GM18498 (cell line): Measurements from ENCODE around the gene DNAH9.

Source experiments
- ATAC-seq: cut with Tn5 transposase; IDR thresholded peaks from one replicate; pipeline ENCODE4 v1.9.1; 2021; ENCODE audit warnings: mild to moderate bottlenecking, moderate library complexity; ENCODE audit not compliant: unreplicated experiment

The DNAH9 gene

GRCh38 chr17:11744696-11745095 is 146.4 kb downstream of the DNAH9 start:
- ATAC-seq: no peak

GRCh38 chr17:11747441-11747840 is 149.2 kb downstream of the DNAH9 start:
- ATAC-seq: no peak

DNA sequence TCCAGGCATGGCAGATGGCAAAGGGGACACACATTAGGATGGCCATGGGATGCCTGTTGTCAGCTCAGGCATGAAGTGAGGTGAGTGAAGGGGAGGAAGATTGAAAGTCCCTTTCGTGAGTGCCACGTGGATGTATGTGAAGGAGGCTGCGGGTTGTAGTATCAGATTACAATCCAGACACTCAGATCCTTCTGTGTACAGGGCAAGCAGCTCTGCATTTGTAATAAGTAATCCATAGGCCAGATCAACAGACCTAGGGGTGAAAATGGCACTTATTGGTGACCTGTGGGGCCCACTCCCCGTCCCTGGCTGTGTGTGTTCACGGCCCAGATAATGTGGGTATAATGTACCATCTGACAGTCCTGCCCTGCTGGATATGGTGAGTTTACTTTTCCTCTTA is 159.5 kb downstream of the DNAH9 start:
- no peak for ATAC-seq

DNA sequence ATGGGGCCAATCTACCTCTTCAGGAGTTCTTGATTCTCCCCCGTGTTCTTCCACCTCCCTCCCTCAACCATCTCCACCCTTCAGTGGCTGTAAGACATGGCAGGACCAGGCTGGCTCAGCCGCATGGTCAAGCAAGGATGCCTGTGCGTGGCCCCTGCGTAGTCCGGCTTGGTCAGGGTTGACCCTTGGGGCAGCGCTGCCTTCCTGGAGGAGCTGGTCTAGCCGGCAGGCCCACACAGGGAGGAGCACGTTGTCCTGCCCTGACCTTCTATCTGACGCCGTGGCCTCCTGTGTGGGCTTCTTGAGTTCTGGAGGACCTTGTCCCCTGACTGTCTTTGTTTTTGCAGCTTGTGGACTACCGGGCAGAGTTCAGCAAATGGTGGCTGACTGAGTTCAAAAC is 169.8 kb downstream of the DNAH9 start:
- no peak for ATAC-seq

- ATAC-seq: no peak
Observed at GRCh38 chr17:11768981-11769380, 170.7 kb downstream of the DNAH9 start.

- ATAC-seq: no peak
Observed at GRCh38 chr17:11772031-11772430, 173.8 kb downstream of the DNAH9 start.

DNA sequence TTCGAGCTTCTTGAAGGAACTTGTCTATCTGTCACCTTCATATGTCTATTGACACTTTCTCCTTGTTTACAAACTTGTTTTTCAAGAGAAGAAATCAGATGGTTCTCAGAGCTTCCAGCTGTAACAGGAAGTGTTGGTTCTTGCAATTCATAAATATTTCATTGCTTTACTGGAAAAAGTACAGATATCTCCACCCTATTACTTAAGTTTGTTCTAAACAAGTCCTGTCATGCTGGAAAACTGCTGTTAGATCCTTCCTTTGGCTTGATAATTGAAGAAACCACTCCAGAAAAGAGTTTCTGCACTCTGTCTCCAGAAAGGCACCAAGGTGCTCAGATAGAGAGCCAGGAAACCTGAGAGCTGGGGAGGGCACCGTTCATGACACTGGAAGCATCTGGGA is 181.6 kb downstream of the DNAH9 start:
- no peak for ATAC-seq

- no peak for ATAC-seq
Observed at GRCh38 chr17:11780621-11781020, 182.4 kb downstream of the DNAH9 start.

GRCh38 chr17:11786711-11787438 is 188.6 kb downstream of the DNAH9 start:
- no peak for ATAC-seq

DNA sequence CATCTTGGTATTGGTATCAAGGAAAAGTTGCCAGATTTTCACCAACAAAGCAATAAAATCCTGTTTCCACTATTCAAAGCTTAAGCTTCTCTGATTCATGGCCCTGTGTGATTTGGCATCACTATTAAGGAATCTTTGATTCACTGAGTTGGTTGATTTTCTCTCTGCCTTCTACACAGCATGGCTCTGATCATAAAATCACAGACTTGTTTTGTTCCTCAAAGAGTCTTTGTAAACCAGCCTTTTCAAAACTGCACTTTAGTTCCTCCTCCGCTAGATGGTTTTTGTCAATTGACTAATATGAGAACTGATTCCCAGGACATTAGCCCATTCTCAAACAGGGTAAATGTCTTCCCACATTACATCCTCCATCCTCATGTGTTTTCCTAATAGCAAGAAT is 197.6 kb downstream of the DNAH9 start:
- no peak for ATAC-seq

GRCh38 chr17:11797803-11798202 is 199.5 kb downstream of the DNAH9 start:
- ATAC-seq: no peak

GRCh38 chr17:11803231-11803969 is 205.1 kb downstream of the DNAH9 start:
- no peak for ATAC-seq

DNA sequence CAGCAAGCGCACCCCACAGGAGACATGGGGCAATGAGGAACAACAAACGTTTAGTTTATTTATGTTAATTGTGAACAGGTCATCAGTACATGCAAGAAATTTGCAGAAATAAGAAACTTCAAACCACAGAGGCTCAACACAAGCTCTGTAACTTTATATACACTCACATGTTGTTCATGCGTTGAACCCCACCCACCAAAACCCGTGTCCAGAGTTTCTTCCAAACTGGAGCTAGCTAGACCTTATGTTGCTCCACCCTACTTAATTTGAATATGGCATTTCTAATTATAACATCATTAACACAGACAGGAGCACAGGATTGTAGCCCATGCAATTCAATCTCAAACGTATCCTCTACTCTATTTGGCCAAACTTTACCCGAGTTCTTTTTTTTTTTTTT is 206.9 kb downstream of the DNAH9 start:
- no peak for ATAC-seq

GRCh38 chr17:11805952-11806351 is 207.7 kb downstream of the DNAH9 start:
- ATAC-seq: no peak

- ATAC-seq: no peak
Observed at GRCh38 chr17:11807606-11808005, 209.3 kb downstream of the DNAH9 start.

DNA sequence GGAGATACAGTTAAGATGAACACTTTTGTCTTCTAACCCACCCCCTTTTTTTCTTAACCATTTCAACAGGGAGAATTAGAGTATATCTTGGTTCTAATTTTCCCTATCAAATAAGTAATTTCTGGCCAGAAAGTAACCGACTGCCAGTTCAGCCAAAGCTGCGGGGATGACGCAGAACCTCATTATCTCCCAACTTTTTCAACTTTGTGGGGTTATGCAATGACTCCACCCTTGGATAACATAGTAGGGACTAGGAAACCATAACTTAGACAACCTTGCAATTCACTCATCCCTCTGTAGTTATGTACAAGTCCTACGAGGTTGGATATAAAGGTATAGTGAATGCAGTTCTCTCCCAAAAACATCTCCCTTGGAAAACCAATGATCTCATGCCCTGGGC is 215.0 kb downstream of the DNAH9 start:
- ATAC-seq: no peak

DNA sequence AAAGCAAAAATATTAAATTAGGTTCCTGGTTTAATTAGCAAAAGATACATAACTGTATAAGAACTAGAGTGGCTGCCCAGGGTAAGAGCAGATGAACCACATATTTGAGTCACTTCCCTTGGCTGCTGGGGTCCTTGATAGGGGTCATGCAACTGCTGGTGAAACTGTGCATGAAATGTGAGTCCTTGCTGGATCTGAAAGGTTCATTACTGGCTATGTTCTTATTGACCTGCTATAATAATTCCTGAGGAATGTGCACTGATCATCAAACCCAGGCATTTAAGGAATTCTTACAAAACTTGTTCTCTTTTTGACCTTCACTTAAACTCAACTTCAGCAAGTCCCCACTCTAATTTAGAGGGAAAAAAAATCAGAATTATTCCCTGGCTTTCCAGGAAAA is 215.6 kb downstream of the DNAH9 start:
- ATAC-seq: no peak

- ATAC-seq: no peak
Observed at GRCh38 chr17:11814655-11815262, 216.5 kb downstream of the DNAH9 start.

- no peak for ATAC-seq
Observed at GRCh38 chr17:11816409-11816808, 218.1 kb downstream of the DNAH9 start.

DNA sequence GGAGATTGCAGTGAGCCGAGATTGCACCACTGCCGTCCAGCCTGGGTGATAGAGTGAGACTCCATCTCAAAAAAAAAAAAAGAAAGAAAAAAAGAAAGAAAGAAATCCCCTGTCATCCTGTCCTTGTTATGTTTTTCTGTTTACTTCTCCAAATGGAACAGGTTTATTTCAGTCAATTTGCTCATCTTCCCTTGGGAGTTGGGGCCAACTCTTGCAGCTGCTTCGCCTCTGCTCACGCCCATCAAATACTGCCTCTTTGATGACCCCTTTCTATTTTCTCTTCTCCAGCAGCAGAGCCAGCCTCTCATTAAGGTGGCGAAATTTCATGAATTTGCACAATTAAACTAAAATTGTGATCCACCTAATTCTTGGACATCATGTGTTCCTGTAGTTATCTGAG is 225.6 kb downstream of the DNAH9 start:
- no peak for ATAC-seq

DNA sequence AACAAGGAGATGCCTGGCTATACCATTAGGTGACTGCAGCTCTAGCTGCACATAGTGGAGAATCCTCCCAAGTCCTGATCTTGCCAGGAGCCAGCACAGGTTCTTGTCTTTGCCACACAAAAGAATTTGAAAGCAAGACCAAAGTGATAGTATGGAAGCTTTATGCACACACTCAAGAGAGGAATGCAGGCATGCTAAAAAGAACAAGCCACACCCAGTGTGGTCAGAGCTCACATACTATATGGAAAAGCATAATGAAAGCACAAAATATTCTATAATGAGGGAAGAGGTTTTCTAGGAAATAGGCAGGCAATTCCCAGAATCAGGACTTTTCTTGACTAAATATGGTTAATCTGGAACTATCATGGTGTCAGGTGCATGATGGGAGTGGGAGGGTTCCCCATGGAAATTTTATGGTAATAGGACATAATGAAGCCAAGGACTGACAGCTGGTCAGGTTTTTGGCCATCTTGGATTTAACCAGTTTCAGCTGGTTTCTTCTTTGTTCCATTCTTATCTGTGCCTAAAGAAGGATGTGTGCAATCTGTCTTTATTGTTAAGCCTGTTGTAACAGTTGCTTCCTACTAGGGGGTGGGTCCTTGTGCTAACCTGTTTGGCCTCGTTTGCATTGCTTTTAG is 227.4 kb downstream of the DNAH9 start:
- no peak for ATAC-seq
